NCI-H1417 (cell line): ENCODE results near the gene PFAS.

ENCODE experiments used
- DNase-seq, 3 experiments: peaks; one replicate each; lab custom pipeline; 2025; lab: John Stamatoyannopoulos, UW

PFAS gene

DNA sequence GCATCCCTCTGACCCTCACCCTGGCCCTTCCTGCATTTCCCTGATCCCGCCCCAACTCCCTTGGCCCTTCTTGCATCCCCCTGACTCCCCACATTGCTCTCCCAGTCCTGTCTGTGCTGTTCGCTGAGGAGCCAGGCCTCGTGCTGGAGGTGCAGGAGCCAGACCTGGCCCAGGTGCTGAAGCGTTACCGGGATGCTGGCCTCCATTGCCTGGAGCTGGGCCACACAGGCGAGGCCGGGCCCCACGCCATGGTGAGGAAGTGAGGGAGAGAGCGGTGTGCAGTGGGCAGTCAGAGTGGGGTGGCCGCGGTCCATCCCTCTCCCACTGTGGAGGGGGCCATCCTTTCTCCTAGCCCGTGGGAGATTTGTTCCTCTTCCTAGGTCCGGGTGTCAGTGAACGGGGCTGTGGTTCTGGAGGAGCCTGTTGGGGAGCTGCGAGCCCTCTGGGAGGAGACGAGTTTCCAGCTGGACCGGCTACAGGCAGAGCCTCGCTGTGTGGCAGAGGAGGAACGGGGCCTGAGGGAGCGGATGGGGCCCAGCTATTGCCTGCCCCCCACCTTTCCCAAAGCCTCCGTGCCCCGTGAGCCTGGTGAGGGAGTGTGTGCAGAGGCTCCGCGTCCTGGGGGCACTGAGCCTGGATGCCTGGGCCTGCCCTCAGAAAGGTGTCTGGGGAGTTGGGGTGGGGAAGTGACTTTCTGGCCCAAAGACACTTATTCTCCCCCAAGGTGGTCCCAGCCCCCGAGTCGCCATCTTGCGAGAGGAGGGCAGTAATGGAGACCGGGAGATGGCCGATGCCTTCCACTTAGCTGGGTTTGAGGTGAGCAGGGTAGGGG, 17.8 kb downstream of the PFAS start:
- DNase-seq, result no peak

DNA sequence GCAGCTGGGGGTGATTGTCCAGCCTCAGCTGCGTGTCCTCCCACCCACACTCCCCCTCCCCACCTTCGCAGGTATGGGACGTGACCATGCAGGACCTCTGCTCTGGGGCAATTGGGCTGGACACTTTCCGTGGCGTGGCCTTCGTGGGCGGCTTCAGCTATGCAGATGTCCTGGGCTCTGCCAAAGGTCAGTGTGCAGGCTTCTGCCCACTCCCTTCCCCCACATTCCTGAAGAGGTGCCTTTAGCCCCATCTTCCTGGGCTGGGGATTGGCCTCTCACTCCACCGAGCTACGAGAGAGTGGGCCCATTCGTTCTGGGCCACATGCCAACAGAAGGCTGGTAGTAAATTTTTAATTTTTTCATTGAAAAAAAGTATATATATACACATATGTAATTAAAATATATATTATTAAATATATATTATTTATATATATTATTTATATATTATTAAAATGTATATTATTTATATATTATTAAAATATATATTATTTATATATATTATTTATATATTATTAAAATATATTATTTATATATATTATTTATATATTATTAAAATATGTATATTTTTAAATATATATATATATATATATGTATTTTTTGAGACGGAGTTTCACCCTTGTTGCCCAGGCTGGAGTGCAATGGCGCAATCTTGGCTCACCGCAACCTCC, 18.5 kb downstream of the PFAS start:
- DNase-seq, result no peak

DNA sequence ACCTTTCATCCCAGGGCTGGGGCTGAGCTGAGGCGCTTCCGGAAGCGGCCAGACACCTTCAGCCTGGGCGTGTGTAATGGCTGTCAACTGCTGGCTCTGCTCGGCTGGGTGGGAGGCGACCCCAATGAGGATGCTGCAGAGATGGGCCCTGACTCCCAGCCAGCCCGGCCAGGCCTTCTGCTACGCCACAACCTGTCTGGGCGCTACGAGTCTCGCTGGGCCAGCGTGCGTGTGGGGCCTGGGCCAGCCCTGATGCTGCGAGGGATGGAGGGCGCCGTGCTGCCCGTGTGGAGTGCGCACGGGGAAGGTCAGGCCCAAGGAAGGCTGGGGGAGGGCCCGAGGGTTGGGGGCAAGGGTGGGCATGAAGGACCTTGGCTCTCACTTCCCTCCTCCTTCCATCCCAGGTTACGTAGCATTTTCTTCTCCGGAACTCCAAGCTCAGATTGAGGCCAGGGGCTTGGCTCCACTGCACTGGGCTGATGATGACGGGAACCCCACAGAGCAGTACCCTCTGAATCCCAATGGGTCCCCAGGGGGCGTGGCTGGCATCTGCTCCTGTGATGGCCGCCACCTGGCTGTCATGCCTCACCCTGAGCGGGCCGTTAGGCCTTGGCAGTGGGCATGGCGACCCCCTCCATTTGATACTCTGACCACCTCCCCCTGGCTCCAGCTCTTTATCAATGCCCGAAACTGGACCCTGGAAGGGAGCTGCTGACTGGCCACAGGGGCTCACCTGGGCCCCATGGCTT, 19.6 kb downstream of the PFAS start:
- no peak for DNase-seq

DNA sequence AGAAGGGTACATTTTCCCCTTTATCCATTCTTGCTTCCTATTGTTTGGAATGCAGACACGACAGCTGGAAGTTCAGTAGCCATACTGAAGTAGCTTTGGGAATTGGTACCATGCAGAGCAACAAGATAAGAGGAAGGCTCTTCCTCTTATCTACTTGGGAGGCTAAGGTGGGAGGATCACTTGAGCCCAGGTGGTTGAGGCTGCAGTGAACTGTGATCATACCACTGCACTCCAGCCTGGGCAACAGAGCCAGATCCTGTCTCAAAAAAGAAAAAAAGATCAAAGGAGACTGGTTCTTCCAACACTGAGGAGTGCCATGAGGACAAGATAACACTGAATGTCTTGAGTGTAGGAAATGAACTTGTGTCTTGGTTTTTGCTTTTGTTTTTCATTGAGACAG, 23.3 kb downstream of the PFAS start:
- no peak for DNase-seq

DNA sequence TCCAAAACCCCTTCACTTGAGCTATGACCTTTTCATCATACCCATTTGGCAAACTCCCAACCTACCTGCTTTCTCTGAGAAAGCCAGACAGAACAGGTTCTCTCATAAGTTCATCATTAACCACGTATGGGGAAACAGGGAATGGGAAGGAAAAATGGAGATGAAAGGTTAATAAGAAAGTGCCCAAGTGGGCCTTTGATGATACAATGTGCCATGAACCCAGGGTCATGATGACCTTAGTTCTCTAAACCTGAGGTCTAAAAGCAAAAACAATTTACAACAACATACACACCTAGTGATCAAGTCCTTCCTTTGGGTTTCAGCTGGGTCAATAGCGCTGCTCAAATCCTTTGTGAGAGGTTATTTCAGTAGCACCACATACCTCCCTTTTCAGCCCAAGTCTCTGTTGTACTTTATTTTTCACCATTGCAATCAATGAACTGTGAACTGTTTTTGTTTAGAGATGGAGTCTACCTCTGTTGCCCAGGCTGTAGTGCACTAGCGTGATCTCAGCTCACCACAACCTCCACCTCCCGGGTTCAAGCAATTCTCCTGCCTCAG, 24.9 kb downstream of the PFAS start:
- DNase-seq, result no peak

DNA sequence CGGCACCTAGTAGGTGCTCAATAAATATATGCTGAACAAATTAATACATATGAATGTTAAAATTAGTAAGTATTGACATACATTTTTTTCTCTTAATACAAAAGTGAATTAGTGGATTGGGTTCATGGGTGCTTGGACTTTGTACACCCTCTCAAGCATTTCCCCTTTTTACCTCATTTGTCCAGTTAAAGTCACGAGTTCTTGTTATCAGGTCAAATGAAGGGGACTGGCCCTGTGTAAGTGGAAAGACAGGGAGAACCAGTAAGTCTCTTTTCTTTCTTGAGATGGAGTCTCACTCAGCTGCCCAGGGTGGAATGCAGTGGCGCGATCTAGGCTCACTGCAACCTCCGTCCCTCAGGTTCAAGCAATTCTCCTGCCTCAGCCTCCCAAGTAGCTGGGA, 25.7 kb downstream of the PFAS start:
- DNase-seq, result no peak

DNA sequence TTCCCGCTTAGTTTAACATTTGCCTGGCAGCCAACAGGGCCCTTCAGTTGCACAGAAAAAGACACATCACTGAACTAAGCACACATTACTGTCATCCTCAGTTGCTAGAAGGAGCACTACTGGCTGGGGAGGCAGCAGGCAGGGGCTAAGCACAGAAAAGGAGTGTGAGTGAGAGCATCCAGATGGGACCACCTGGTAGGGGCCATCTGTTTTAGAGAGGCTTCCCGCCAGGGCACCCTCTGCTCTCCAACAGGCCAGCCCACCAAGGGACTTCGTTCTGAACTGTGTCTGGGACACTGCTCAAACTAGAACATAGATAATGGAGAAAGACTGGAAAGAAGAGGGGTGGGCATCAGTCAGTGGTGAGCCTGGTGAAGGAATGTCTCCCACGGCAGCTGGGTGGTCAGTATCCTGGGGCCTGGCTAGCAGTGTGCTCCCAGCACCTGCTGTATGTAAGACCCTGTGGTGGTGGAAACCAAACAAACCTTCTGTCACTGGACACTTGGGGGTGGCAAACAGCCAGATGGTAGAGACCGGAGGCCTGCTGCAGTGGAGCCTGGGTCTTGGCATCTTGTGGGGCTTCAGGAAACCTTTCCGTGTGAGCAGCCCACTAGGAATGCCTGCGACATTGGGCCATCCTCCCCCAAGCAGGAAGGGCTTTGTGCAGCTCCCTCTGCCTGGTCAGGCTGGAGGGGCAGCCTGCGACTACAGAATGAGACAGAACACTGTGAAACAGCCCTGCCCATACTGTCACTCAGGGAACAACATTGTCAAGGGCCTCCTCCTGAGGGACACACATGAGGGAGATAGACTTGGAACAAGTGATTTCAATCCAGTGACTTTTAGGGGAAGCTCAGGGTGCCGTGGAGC, 26.6 kb downstream of the PFAS start:
- DNase-seq, result no peak

DNA sequence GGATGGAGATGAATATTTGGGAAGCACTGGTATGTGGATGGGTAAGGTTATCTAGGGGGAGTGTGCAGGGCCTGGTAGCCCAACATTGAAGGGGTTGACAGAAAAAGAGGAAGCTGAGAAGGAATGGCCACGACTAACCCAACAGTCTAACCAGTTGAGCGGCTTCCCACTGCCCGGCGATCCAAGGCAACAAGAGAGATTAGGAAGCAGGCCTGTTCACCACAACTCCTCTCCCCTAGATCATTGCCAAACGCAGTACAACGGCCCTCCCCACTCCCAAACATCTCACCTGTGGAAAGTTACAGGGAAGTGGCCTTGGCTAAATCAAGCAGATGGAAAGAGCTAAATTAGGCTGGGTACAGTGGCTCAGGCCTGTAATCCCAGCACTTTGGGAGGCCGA, 28.2 kb downstream of the PFAS start:
- no peak for DNase-seq

DNA sequence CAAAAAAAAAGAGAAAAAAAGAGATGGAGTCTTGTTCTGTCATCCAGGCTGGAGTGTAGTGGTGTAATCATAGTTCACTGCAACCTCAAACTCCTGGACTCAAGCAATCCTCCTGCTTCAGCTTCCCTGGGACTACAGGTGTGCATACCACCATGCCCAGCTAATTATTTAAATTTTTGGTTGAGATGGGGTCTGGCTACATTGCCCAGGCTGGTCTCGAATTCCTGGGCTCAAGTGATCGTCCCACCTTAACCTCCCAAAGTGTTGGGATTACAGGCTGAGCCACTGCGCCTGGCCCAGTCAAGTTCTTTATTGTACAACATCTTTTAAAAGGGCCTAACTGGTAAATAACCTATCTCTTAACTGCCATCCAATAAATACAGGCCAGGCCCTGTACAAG, 33.3 kb downstream of the PFAS start:
- no peak for DNase-seq

DNA sequence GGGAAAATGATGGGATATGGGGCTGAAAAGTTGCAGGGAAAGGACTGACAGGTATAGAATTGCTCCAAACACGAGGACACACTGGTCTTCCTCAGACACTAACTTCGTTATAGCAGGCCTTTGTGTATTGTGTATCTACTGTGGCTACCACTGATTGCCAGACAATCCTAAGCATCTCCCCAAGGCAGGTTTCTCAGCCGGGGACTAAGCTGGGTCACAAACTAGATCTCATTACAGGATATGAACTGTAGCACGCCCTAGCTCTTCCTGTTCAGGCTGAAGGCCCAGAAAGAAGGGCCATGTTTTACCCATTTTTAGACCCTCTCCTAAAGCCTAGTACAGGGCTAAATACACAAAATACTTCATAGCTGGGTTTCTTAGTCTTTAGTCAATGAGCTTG, 34.3 kb downstream of the PFAS start:
- no peak for DNase-seq

DNA sequence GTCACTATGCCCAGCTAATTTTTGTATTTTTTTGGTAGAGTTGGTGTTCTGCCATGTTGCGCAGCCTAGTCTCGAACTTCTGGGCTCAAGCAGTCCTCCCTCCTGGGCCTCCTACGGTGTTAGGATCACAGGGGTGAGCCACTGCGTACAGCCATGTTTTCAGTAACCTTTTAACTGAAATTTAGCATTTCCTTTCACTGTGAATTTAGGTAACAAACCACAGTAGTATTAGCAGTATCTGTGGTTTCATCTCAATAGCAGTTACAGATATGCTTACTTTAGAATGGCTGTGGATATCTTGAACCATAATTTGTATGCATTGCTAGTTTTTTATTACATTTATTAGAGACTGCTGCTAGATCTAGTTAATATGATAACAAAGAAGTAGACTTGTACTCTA, 35.0 kb downstream of the PFAS start:
- DNase-seq, result no peak

DNA sequence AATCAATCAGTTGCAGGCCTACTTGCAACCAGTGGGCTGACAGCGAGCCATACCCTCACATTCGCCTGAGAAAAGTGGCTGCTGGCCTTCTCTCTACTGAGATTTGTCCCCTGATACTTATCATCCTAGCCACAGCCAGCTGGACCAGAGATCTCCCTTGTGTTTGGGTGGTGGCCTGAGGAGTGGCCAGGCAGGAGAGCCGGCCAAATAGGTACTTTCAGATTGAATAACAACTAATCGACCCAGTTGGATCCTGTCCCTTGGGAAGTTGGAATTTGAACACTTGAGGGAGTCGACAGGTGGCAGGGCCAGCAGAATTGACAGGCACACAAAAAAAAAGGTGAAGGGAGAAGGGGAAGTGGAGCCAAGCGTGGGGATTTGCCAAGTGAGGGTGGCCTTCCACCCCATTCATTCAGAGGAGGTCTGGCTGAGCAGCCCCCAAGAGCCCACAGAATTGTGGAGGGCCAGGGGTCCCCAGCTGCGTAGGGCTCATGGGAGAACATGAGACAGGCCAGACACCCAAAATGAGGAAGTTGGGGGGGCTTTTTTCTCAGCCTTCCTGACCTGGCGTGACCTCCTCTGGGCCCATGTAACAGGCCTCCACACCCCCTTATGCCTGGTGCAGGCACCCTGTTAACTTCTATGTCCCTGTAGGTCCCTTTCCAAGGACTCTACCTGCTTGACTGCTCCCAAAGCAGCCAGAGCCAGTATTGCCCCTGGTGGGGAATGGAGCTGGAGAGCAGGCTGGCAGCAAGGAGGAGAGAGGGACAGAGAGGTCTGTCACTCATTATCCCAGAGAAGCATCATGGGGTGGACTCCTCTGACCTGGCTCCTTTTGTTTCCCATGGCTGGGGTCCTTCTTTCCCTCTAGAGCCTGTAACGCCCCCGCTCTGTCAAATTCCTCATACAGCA, 36.4 kb downstream of the PFAS start:
- DNase-seq, result no peak

DNA sequence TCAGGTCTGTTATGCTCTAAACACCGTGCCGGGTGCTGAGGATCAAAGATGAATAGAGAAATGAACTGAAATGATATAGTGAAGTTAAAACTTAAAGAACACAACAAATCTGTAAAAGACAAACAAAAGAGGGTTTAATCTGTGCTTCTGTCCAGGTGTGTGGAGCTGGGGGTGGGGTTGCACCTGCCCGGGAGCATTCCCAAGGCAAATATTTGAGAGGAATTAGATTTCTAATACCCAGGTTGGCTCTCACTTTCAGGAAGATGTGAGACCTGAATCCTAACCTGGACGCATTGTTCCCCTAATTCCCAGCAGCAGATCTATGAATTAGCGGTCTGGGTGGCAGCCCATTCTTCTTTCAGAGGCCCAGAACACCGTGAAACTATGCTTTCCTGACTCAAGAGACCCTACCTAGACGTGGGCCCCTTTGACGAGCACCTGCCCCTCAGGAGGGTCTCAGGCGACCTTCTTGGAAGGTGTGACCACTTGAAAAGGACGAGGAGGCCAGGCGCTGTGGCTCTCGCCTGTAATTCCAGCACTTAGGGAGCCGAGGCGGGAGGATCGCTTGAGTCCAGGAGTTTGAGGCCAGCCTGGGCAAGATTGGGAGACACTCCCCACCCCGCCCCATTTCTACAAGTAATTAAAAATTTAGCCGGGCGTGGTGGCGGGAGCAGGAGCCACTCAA, 38.7 kb downstream of the PFAS start:
- DNase-seq, result peak in 2 of 3 experiments; percentile 41 to 52

DNA sequence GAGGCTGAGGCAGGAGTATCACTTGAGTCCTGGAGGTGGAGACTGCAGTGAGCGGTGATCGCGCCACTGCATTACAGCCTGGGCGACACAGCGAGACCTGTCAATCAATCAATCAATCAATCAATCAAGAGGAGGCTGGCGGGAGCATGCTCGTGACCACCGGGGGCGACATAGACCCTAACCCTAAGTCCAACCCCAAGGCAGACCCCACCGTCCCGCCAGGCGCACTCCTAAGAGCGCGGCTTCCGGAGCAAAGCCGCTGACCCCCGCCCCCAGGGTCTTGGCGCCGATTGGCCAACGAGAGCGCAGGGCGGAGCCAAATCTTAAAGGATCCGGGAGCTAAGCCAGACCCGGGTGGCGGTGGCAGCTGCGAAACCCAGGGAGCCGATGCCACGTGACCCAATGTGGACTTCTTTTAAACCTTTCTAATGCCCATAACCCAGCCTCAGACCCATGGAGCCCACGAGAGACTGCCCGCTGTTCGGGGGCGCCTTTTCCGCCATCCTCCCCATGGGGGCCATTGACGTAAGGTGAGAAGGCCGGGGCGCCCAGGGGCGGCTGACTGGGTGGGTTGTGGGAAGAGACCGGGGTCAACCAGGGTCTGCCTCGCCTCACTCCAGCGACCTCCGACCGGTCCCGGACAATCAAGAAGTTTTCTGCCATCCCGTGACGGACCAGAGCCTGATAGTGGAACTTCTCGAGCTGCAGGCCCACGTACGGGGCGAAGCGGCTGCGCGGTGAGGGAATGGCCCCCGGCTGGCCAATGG, 39.4 kb downstream of the PFAS start, which contains the start of gene RANGRF:
Gene RANGRF, plus strand, starts transcription at position 335 of the 767 bp plus-strand sequence. Its CDS starts 119 bp downstream, at position 454.
- DNase-seq, result peak; percentile 68 to 83 (median 73)

DNA sequence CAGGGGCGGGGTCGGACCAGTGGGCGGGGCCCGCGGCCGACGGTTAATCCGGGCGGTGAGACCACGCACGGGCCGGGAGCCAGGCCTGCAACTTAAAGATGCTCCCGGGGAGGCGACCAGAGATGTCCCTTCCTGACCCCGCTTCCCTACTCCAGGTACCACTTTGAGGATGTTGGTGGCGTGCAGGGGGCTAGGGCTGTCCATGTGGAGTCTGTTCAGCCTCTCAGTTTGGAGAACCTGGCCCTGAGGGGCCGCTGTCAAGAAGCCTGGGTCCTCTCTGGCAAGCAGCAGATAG, 40.0 kb downstream of the PFAS start:
- DNase-seq, result no peak

DNA sequence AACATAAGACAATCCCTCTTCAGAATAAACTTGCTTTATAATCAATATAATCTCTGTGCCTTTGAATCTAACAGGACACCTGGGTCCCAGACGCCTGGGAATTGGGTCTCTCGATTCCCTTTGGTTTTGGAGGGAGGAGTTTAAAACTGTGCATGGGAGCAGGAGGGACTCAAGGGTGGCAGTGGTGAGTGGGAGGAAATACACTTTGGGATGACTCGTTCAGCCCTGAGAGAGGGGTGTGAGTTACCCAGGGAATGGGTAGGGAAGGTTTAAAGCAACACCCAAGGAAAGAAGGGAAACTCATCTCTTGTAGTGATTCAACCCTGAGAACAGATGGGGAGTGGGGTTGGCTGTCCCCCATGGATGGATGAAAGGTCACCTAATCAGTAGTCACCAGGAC, 41.0 kb downstream of the PFAS start:
- DNase-seq, result no peak

DNA sequence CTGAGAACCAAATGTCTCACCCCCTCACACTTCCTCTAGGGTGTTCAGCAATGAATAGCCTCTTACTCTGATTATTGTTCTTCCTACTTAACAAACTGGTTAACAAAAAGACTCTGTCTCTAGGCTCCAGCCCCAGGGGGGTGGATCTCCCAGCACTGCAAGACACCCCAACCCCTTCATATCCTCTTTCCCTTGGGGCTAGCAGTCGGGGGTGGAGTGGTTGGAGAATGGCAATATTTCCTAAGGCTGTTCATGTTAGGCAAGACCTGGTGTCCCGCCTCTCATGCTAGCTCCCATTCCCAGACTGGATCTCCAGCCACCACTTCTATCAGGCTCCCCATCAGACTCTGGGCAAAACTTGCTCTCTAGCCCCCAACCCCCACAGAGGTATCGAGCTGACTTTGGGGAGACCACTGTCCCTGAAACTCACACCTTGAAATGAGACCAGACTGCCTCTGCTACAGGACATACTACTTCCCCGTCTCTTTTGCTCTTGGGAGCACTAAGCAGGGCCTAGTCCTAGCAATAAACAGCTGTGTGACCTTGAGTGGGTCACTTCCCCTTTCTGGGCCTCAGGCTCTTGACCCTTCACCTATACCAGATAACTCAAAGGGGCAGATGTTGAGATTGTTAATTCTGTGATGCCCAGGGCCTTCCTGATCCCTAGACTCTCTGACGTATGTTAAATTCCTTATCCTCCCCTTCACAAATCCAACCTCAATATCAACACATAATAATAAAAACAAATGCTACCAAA, 43.7 kb downstream of the PFAS start:
- DNase-seq, result no peak

DNA sequence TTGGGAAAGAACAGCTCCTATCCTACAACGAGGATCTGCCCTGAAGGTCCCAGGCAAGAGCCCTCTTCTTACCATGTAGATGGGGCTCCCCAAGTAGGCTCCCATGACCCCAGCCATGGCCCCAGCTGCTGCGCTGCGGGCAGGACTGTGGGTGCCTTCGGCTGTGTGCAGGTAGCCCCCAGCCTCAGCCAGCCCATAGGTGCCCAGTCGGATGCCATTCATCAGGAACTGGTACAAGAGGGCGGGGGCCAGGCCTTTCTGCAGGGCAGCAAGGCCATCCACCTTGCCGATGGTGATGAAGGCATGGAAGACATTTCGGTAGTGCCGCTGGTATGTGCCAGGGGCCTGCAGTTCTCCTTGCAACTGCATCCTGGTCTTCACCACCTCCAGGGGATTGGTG, 45.3 kb downstream of the PFAS start:
- DNase-seq, result no peak
